Right cardiac atrium (tissue), 5 donors: ENCODE data around the gene TNK1. TPM values are rescaled to one million over a fixed set of nuclear protein-coding genes. Genes with fewer than 3 reads are reported as not detected.

Source experiments
- ATAC-seq, 2 donors: fragments of 200-7000 bp; cut with Tn5 transposase; one replicate each; pipeline versions ENCODE4 v1.8.0 to v1.9.1; 2020; ENCODE audit warnings: moderate library complexity in 2 of 2, mild to moderate bottlenecking in 1 of 2
- DNase-seq, 3 donors: peaks; one replicate each; pipeline ENCODE4 v3.0.0-alpha.2; 2020
- H3K27ac ChIP-seq: one replicate; pipeline ENCODE4 v1.5.1; 2013; ENCODE audit warnings: mild to moderate bottlenecking, low read length, control low read depth, moderate library complexity
- H3K27me3 ChIP-seq: one replicate; pipeline ENCODE4 v1.6.1; 2013; ENCODE audit not compliant: control insufficient read depth, insufficient read depth
- H3K4me1 ChIP-seq: one replicate; pipeline ENCODE4 v1.6.1; 2013; ENCODE audit warnings: low read length; ENCODE audit not compliant: control insufficient read depth, insufficient read depth
- H3K4me3 ChIP-seq: one replicate; pipeline ENCODE4 v1.5.1; 2013; ENCODE audit warnings: low read length, control low read depth
- H3K9me3 ChIP-seq: one replicate; pipeline ENCODE4 v1.6.1; 2013; ENCODE audit warnings: low read length; ENCODE audit not compliant: control insufficient read depth
- WGBS: extraction: QIAGEN DNeasy Blood & Tissue Kit; methylation state at CpG from one replicate; pipeline ENCODE4 v1.1.7; 2013; 5-methylcytosine and 5-hydroxymethylcytosine counted together
- intact Hi-C, 4 donors: fragments of 100-400 bp; cut with DNase I; formaldehyde crosslinking; loops; one replicate each; pipeline versions ENCODE4 v1.11.0 to v1.14.0; 2022 to 2023
- polyA plus RNA-seq: library from polyadenylated mRNA; stranded (reverse); fragments of 200-250 nt; gene quantifications from one replicate; pipeline ENCODE4 v1.2.3, GENCODE V29; 2013
- total RNA-seq, 4 donors: library from RNA; stranded (reverse); fragmentation: NEBNext Ultra II Directional; extraction: Animal tissue kit (Norgen Biotek cat#: 25700); gene quantifications; one replicate each; pipeline ENCODE4 v1.2.1, GENCODE V29; 2021
- donor health status: healthy with polysubstance abuse.
- donor health status: DM: no; HTN: yes; CAD: no.
- donor health status: DM: no; HTN: no; CAD: no.
- donor health status: DM: no; HTN: yes; CAD: no; lungs with severe emphysema.
- donor health status: DM: yes; HTN: yes; CAD: no.

Gene TNK1
- total and polyA plus RNA-seq, 5 donors: 1.7 to 3.6 (median 3.3) TPM

DNA sequence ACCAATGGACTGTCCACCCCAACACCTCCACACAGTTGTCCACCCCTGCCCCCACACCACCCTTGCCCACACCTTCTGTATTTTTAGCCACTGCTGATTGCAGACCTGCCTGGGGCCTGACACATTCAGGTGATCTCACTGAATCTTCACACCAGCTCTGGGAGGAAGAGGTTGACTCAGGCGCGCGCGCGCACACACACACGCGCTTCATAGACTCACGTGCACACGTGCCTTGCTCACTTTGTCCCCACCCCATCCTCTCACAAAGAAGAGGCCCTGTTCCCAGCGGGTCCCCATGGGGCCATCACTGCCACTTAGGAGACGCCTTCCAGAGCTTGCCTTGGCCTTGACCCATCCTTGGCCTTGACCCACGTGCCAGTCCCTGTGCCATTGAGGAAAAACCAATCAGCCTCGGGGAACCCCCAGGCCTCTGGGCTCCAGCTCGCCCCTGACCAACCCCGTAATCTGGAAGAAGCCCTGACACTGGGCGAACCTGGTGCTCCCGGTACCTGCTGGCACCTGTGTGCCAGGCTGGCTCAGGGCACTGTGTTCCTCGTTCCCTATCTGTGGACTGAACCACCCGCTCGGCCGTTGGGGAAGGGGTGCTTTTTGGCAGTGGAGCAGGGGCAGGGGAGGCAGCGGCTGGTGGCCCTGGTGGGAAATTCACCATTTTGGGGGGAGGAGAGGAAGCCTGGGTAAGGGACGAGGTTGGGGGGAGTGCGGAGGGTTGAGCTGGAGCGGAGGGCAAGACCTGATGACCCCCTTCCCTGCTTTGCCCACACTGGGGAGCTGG is 29.9 kb downstream of the TNK1 start:
- Histone ChIP-seq H3K9me3 (no peaks in the 10 kb centered on the region), H3K27ac (no peak overlapping the region), H3K4me3 (no peak overlapping the region), H3K4me1 (no peaks in the 10 kb centered on the region), H3K27me3 (no peaks in the 10 kb centered on the region)
- intact Hi-C loops: no loop called here
- 90% methylated on average over 25 of the region's 25 CpGs for WGBS
- DNase-seq (peak in 1 of 3 donors; percentile 45), ATAC-seq (no peak)

GRCh38 chr17:7411427-7411750 is 30.5 kb downstream of the TNK1 start:
- Histone ChIP-seq H3K4me3 (no peak overlapping the region), H3K4me1 (no peaks in the 10 kb centered on the region), H3K27me3 (no peaks in the 10 kb centered on the region), H3K9me3 (no peaks in the 10 kb centered on the region), H3K27ac (no peak overlapping the region)
- 92% methylated on average over 8 of the region's 8 CpGs for WGBS
- intact Hi-C loops: no loop called here
- DNase-seq (peak in 1 of 3 donors; percentile 46), ATAC-seq (no peak)

GRCh38 chr17:7413346-7413985 is 32.6 kb downstream of the TNK1 start:
- intact Hi-C loops: no loop called here
- 78% methylated on average over 6 of the region's 6 CpGs for WGBS
- ATAC-seq (peak in 1 of 2 donors; percentile 3), DNase-seq (peak in 1 of 3 donors; percentile 27)
- no peaks in the 10 kb centered on the region for H3K4me1 ChIP-seq
- H3K9me3 ChIP-seq: no peaks in the 10 kb centered on the region
- no peaks in the 10 kb centered on the region for H3K27me3 ChIP-seq
- H3K27ac ChIP-seq: no peak overlapping the region
- no peak overlapping the region for H3K4me3 ChIP-seq

DNA sequence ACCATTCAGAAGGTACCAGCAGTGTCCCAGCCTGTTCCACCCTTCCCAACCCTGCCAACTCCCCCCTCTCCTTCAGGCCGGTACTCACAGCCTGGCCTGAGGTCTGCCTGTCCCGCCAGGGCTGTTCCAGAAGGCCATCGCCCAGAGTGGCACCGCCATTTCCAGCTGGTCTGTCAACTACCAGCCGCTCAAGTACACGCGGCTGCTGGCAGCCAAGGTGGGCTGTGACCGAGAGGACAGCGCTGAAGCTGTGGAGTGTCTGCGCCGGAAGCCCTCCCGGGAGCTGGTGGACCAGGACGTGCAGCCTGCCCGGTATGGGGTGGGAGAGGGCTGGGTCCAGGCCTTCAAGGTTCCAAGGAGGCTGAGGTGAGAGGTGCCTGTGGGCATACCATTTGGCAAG is 33.9 kb downstream of the TNK1 start:
- intact Hi-C loops: no loop called here

DNA sequence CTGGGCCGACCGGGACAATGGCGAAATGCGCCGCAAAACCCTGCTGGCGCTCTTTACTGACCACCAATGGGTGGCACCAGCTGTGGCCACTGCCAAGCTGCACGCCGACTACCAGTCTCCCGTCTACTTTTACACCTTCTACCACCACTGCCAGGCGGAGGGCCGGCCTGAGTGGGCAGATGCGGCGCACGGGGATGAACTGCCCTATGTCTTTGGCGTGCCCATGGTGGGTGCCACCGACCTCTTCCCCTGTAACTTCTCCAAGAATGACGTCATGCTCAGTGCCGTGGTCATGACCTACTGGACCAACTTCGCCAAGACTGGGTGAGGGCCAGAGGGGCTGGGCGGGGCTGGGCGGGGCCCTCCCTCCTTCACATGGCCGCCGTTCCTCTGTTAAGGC is 34.9 kb downstream of the TNK1 start:
- H3K27ac ChIP-seq: no peak overlapping the region
- H3K27me3 ChIP-seq: no peaks in the 10 kb centered on the region
- H3K9me3 ChIP-seq: no peaks in the 10 kb centered on the region
- no peaks in the 10 kb centered on the region for H3K4me1 ChIP-seq
- intact Hi-C loops: no loop called here
- ATAC-seq: no peak
- WGBS: 87% methylated on average over 23 of the region's 23 CpGs
- peak in 2 of 3 donors; percentile 48 to 50 for DNase-seq
- H3K4me3 ChIP-seq: no peak overlapping the region

More for the DNA sequence above, 33.9 kb downstream of the TNK1 start:
- DNase-seq: peak in 1 of 3 donors; percentile 54
- Histone ChIP-seq H3K9me3 (no peaks in the 10 kb centered on the region), H3K27me3 (no peaks in the 10 kb centered on the region), H3K4me3 (no peak overlapping the region), H3K4me1 (no peaks in the 10 kb centered on the region), H3K27ac (no peak overlapping the region)
- ATAC-seq: no peak
- WGBS: 86% methylated on average over 14 of the region's 14 CpGs

DNA sequence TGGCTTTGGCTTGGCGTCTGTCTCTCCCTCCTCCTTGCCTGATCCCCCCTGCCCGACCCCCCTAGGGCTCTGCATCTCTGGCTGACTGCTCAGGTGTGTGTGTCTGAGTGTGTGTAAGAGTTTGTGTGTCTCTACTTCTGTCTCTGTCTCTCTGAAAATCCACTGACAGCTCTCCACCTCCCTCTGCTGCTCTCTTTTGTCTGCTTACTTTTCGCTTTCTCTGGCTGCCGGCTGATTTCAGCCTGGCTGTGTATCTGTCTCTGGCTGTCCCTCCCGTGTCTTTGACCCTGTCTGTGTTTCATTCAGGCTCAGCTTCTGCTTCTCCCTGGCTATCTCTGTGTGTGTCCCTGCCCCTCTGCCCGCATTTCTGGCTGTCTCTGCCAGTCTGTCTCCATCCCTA is 35.4 kb downstream of the TNK1 start:
- peak in 1 of 3 donors; percentile 12 for DNase-seq
- WGBS: 74% methylated on average over 6 of the region's 6 CpGs
- no peaks in the 10 kb centered on the region for H3K4me1 ChIP-seq
- no peaks in the 10 kb centered on the region for H3K27me3 ChIP-seq
- intact Hi-C loops: no loop called here
- H3K27ac ChIP-seq: no peak overlapping the region
- H3K9me3 ChIP-seq: no peaks in the 10 kb centered on the region
- no peak overlapping the region for H3K4me3 ChIP-seq
- no peak for ATAC-seq

DNA sequence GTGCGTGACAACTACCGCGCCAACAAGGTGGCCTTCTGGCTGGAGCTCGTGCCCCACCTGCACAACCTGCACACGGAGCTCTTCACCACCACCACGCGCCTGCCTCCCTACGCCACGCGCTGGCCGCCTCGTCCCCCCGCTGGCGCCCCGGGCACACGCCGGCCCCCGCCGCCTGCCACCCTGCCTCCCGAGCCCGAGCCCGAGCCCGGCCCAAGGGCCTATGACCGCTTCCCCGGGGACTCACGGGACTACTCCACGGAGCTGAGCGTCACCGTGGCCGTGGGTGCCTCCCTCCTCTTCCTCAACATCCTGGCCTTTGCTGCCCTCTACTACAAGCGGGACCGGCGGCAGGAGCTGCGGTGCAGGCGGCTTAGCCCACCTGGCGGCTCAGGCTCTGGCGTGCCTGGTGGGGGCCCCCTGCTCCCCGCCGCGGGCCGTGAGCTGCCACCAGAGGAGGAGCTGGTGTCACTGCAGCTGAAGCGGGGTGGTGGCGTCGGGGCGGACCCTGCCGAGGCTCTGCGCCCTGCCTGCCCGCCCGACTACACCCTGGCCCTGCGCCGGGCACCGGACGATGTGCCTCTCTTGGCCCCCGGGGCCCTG is 36.3 kb downstream of the TNK1 start:
- no peaks in the 10 kb centered on the region for H3K4me1 ChIP-seq
- H3K4me3 ChIP-seq: no peak overlapping the region
- no peak overlapping the region for H3K27ac ChIP-seq
- intact Hi-C loops: no loop called here
- WGBS: 96% methylated on average over 54 of the region's 54 CpGs
- no peaks in the 10 kb centered on the region for H3K9me3 ChIP-seq
- ATAC-seq: no peak
- H3K27me3 ChIP-seq: no peaks in the 10 kb centered on the region
- DNase-seq: peak in 2 of 3 donors; percentile 46 to 52

GRCh38 chr17:7418472-7419152 is 37.7 kb downstream of the TNK1 start:
- Histone ChIP-seq H3K27ac (no peak overlapping the region), H3K27me3 (no peaks in the 10 kb centered on the region), H3K4me3 (no peak overlapping the region), H3K4me1 (no peaks in the 10 kb centered on the region), H3K9me3 (no peaks in the 10 kb centered on the region)
- WGBS: 69% methylated on average over 18 of the region's 18 CpGs
- ATAC-seq: no peak
- intact Hi-C loops: no loop called here
- DNase-seq: peak in 2 of 3 donors; percentile 30 to 54

GRCh38 chr17:7419819-7420610 is 39.1 kb downstream of the TNK1 start, which contains the start of gene SPEM1:
Gene SPEM1 (plus strand): TSS chr17:7420324. CDS start chr17:7420385, 61 bp downstream.
- ATAC-seq: no peak
- DNase-seq: peak in 2 of 3 donors; percentile 4 to 31
- intact Hi-C loops: no loop called here
- H3K4me1 ChIP-seq: no peaks in the 10 kb centered on the region
- no peaks in the 10 kb centered on the region for H3K27me3 ChIP-seq
- H3K27ac ChIP-seq: no peak within 1 kb of the TSS
- no peaks in the 10 kb centered on the region for H3K9me3 ChIP-seq
- 81% methylated on average over 17 of the region's 17 CpGs for WGBS
- H3K4me3 ChIP-seq: no peak within 1 kb of the TSS

DNA sequence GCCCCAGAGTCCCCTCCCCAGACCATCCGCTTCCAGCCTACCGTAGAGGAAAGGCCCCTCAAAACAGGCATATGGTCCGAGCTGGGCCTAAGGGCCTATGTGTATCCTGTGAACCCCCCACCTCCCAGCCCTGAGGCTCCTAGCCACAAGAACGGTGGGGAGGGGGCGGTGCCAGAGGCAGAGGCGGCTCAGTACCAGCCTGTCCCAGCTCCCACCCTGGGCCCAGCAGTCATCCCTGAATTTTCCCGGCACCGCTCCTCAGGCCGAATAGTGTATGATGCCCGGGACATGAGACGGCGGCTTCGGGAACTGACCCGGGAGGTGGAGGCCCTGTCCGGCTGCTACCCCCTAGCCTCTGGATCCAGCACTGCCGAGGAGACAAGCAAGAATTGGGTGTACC is 40.3 kb downstream of the TNK1 start:
- Histone ChIP-seq H3K27ac (no peak overlapping the region), H3K4me3 (no peak overlapping the region), H3K27me3 (no peaks in the 10 kb centered on the region), H3K9me3 (no peaks in the 10 kb centered on the region), H3K4me1 (no peaks in the 10 kb centered on the region)
- intact Hi-C loops: no loop called here
- peak in 2 of 3 donors; percentile 27 to 31 for DNase-seq
- peak in 1 of 2 donors; percentile 10 for ATAC-seq
- 93% methylated on average over 16 of the region's 16 CpGs for WGBS
